SK-MEL-5 (cell line): Measurements from ENCODE around the gene TMEFF1. TPM values are rescaled to one million over a fixed set of nuclear protein-coding genes. Genes with fewer than 3 reads are reported as not detected.
"Not testable (repeated sequence)": the region's sequence is repeated elsewhere in the genome, so short reads cannot be mapped to it uniquely, and the experiment has no call there.

Experiments
- DNase-seq: peaks from one replicate; pipeline ENCODE4 v3.0.0-alpha.2; 2016; ENCODE audit warnings: low read depth, low spot score
- in situ Hi-C: cut with HindIII; loops from 2 replicates; pipeline ENCODE4 v1.10.0; 2016; ENCODE audit warnings: low sequenced_read_pairs, high pct_unique_total_duplicates, low pct_unique_long_range_greater_than_20kb
- polyA plus RNA-seq, 2 experiments: library from polyadenylated mRNA; depleted of rRNA; stranded (reverse); fragments of >200 nt; gene quantifications; 2 replicates each; pipeline ENCODE4 v1.2.3, GENCODE V29; 2015
- total RNA-seq: library from RNA; depleted of rRNA; stranded (reverse); fragments of >200 nt; shearing (Covaris generic); gene quantifications from 2 replicates; pipeline ENCODE4 v1.2.3, GENCODE V29; 2014; rRNA removed

TMEFF1 gene
- 0.45 and 4.3 TPM in 2 replicates for total RNA-seq
- 1.2 and 1.4 TPM in 2 replicates for polyA plus RNA-seq (2015; cell fraction: cytosol; rRNA removed)
- polyA plus RNA-seq (2015; cell fraction: nucleus; rRNA removed): not detected in 2 replicates

- DNase-seq: peak; percentile 23
- in situ Hi-C loops: no loop called here
These were observed at the start of gene TMEFF1 for GRCh38 chr9:100472788-100473275. TSS of gene TMEFF1 (plus strand) at chr9:100473149. CDS start at chr9:100473545, 396 bp downstream.

GRCh38 chr9:100425758-100426157 lies 47.2 kb upstream of the TMEFF1 start:
- in situ Hi-C loops: no loop called here
- no peak for DNase-seq

GRCh38 chr9:100426189-100426529 lies 46.8 kb upstream of the TMEFF1 start:
- in situ Hi-C loops: no loop called here
- DNase-seq: no peak

GRCh38 chr9:100426530-100427365 lies 46.2 kb upstream of the TMEFF1 start, which contains the start of gene MSANTD3:
TSS of gene MSANTD3 (plus strand) at chr9:100427143. CDS start at chr9:100441939, 14,796 bp downstream.
- in situ Hi-C loops: no loop called here
- DNase-seq: peak; percentile 52

GRCh38 chr9:100427366-100428263 lies 45.3 kb upstream of the TMEFF1 start:
- in situ Hi-C loops: no loop called here
- DNase-seq: peak; percentile 66

GRCh38 chr9:100428871-100429654 lies 43.9 kb upstream of the TMEFF1 start:
- peak; percentile 95 for DNase-seq
- in situ Hi-C loops: no loop called here

- in situ Hi-C loops: no loop called here
- peak; percentile 42 for DNase-seq
These were observed 42.5 kb upstream of the TMEFF1 start for GRCh38 chr9:100430286-100430940.

- no peak for DNase-seq
- in situ Hi-C loops: no loop called here
These were observed 41.1 kb upstream of the TMEFF1 start for GRCh38 chr9:100431886-100432285.

GRCh38 chr9:100432736-100433135 lies 40.2 kb upstream of the TMEFF1 start:
- DNase-seq: no peak
- in situ Hi-C loops: no loop called here

GRCh38 chr9:100436571-100436970 lies 36.4 kb upstream of the TMEFF1 start:
- DNase-seq: no peak
- in situ Hi-C loops: no loop called here

- peak; percentile 89 for DNase-seq
- in situ Hi-C loops: no loop called here
These were observed 34.8 kb upstream of the TMEFF1 start for GRCh38 chr9:100437860-100438805.

GRCh38 chr9:100440071-100440470 lies 32.9 kb upstream of the TMEFF1 start:
- in situ Hi-C loops: no loop called here
- no peak for DNase-seq

GRCh38 chr9:100440487-100440886 lies 32.5 kb upstream of the TMEFF1 start:
- in situ Hi-C loops, DNase-seq: not testable (repeated sequence)

GRCh38 chr9:100441911-100442361 lies 31.0 kb upstream of the TMEFF1 start:
- in situ Hi-C loops: no loop called here
- DNase-seq: no peak

GRCh38 chr9:100443781-100444768 lies 28.9 kb upstream of the TMEFF1 start:
- in situ Hi-C loops: no loop called here
- no peak for DNase-seq
